AG10803 (cell line): ENCODE measurements around the gene MMP10.

ENCODE experiments used
- DNase-seq: peaks from one replicate; pipeline ENCODE4 v3.0.0; 2010; ENCODE audit warnings: low read depth
- H3K4me3 ChIP-seq: 2 replicates; pipeline ENCODE4 v1.5.1; 2011; ENCODE audit warnings: mild to moderate bottlenecking, low read length, control low read depth
- TF ChIP-seq, protein P1 (sequence below): conservative IDR thresholded peaks from 2 replicates; pipeline ENCODE4 v1.5.1; 2011; ENCODE audit warnings: mild to moderate bottlenecking, low read length, control low read depth, inconsistent platforms

Gene MMP10

DNA sequence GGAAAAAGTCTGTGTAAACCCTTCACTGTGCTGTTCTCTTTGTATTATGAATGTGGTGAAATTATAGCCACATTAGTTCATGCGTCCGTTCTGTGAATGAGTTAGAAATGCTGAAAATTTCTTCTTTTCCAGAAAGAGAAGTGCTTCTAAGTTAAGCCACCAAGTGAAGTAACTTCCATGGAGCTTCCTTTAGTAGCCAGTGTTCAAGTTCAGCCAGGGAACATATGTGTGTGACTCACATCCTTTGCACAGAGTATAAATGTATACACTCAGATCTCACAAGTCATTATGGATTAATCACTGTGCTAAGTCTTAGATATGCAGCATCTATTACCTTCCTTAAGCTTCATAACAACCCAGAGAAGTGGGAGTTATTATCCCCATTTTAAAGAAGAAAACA is 52.5 kb downstream of the MMP10 start:
- no peak overlapping the region for H3K4me3 ChIP-seq
- peak; percentile 46 for DNase-seq
- TF ChIP-seq, protein P1, sequence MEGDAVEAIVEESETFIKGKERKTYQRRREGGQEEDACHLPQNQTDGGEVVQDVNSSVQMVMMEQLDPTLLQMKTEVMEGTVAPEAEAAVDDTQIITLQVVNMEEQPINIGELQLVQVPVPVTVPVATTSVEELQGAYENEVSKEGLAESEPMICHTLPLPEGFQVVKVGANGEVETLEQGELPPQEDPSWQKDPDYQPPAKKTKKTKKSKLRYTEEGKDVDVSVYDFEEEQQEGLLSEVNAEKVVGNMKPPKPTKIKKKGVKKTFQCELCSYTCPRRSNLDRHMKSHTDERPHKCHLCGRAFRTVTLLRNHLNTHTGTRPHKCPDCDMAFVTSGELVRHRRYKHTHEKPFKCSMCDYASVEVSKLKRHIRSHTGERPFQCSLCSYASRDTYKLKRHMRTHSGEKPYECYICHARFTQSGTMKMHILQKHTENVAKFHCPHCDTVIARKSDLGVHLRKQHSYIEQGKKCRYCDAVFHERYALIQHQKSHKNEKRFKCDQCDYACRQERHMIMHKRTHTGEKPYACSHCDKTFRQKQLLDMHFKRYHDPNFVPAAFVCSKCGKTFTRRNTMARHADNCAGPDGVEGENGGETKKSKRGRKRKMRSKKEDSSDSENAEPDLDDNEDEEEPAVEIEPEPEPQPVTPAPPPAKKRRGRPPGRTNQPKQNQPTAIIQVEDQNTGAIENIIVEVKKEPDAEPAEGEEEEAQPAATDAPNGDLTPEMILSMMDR = no peak

DNA sequence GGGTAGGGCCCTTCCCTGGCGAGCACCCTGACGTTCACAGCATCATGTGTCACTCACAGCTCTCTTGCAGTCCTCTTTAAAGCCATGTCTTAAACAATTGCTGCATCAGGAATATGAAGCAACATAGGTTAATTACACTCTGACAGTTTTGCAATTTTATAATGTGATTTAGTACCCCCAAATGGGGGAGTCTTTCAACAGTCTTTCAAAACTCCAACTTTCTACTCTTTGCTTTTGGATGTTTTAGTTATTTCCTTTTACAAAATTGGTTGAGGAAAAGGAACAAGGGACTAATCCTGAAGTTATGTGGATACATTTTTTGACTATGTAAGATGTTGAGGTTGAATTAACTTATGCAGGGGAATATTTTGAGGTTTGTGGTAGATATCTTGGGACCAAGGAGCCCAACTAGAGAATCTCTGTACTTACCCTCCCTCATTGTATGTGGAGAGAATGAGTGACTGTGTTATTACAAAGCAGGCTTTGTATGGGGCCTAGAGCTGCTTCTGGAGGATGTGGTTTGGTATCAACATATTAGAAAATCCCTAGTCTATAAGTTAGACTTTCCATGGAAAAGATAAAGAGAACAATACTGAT is 55.4 kb downstream of the MMP10 start, which contains the start of gene MMP8:
TSS of gene MMP8 (minus strand) at position 51 of the 597 bp plus-strand sequence. CDS start 99 bp downstream, outside the sequence.
- H3K4me3 ChIP-seq = no peak within 1 kb of the TSS
- DNase-seq = peak; percentile 77
- TF ChIP-seq, protein P1 = no peak

DNA sequence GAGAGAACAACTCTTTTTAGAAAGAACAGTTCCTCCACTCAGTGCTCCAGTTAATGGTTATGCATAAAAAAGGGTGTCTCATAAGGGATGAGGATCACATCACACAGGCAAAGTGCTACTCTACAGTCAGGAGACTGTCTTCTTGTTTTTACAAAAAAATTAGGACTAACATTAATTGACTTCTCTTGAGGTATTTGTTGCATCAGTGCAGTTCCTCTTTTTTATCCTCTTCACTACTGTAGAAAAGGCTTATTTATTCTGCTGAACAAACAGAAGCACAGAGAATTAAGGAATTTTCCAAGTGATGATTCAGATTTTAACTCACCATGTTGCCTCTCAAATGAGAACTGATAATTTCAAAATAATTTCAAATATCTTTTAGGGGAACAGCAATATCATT is 57.6 kb downstream of the MMP10 start:
- no peak for DNase-seq
- TF ChIP-seq, protein P1 = no peak
- H3K4me3 ChIP-seq = no peak overlapping the region
